Measurements from ENCODE around the gene ADCY10.

DNA sequence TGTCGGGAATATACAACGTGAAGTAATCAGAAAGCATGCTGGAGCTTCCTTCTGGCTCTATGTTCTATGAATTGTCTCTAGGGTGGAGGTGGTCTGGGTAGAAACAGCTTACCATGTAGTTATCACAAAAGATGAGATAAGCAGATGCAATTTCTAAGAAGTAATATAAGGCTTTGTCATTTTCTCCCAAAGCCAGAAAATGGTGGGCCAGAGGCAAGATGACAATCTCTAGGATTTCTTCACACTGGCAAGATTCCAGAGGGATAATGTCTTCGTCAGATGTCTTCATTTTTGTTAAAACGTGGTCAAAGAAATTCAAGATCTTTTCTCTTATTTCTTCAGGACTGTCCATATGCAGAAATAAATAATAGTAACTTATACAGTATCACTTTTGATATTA is 77.7 kb downstream of the ADCY10 start:
- TF ChIP-seq POLR2A (IDR thresholded peaks at IDR 0.05; ENCODE audit: low read depth, low read length) (no peak), POLR2AphosphoS5 (IDR thresholded peaks at IDR 0.05; ENCODE audit: low read depth, low read length) (no peak)
